OCI-M1 (cell line): ENCODE results near the gene PLPPR5.
"Not testable (repeated sequence)": the region's sequence is repeated elsewhere in the genome, so short reads cannot be mapped to it uniquely, and the experiment has no call there.

Experiments
- DNase-seq: peaks from one replicate; lab custom pipeline; 2025; lab: John Stamatoyannopoulos, UW

PLPPR5 gene

DNA sequence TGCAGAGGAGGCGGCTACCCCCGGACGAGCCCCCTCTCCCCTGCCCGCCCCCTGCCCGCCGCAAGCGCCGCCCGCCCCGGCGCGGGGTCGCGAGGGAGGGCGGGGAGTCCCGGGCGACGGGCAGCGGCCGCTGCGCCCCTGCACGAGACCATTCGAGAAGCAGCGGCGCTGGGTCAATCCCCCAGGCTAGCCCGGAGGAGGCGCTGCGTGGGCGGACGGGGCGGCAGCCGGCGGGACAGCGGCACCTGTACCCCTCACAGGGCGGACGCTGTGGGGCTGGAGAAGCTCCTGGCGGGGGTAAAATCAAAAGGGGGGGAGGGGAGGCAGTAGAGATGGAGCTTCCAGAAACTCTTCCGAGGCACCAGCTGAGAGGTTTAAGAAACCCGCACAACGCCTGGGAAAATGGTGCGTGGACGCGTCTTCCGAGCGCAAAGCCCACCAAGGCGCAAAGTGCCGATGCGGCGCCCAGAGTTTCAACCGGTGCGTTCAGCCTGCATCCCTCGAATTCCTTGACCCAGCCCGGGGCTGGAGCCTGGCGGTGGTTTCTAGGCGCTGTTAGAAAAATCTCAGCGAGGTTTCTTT lies at the start of gene PLPPR5:
Gene PLPPR5, minus strand, starts transcription at position 1 of the 582 bp plus-strand sequence. CDS start 190 bp downstream, outside the sequence.
- no peak for DNase-seq

GRCh38 chr1:99051611-99052283 lies 47.1 kb upstream of the PLPPR5 start:
- no peak for DNase-seq

DNA sequence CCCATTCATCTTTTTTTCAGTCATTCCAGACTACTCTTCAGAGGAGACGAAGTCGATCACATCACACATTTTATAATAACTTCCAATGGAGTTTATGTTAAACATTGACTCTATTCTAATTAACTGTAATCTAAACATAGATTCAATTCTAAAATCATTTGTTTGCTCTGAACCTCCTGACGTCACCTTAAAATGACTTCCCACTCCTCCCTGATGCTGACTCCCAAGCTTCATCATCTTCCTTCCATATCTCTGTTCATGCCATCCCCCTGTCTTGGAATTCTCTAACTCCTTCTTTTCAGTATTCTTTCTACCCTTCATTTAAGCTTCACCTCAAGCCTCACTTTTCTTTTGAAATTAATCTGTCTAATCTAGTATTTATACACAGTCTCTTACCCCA lies 45.1 kb upstream of the PLPPR5 start:
- DNase-seq, result peak; percentile 10

DNA sequence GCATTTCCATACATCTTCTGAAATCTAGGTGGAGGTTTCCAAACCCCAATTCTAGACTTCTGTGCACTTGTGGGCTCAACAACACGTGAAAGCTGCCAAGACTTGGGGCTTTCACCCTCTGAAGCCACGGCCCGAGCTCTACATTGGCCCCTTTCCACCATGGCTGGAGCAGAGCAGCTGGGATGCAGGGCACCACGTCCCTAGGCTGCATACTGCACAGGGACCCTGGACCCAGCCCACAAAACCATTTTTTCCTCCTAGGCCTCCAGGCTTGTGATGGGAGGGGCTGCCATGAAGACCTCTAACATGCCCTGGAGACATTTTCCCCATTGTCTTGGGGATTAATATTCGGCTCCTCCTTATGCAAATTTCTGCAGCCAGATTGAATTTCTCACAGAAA lies 32.1 kb upstream of the PLPPR5 start:
- not testable (repeated sequence) for DNase-seq

DNA sequence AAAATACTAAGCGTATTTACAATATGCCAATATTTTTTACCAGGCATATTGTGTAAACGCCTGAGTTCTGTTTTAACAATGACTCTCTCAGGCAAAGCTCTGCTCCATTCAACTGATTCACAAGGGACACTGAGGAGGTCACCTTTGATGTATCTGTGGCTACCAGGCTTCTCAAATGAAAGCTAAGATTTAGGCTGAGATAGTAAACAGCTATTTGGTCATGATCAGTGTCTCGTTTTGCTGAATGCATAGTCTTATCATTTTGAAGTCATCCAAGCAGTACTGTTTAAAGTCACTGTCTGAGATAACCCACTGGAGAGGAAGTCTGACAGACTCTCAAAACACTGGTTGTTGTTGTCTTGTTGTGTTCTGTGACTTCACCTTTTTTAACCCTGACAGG lies 13.7 kb upstream of the PLPPR5 start:
- peak; percentile 21 for DNase-seq

GRCh38 chr1:99017655-99018054 lies 13.0 kb upstream of the PLPPR5 start:
- no peak for DNase-seq

DNA sequence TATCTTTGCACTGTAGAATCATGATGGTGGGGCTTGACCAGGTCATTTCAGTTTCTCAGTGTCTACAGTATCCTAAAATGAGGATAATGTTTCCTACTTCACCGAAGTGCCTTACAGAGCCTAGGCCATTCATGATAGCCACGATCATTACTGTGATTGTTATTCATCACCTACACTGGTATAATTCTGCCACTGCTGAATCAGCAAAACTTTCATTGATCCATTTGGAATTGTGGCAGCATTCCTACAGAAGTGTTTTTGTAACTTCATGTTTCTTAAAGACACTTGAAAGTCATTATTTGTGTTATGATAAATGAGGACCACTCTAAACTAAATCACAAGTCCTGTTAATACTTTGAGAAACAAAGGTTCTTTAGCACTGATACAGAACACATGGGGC lies 6.0 kb upstream of the PLPPR5 start:
- DNase-seq, result no peak

DNA sequence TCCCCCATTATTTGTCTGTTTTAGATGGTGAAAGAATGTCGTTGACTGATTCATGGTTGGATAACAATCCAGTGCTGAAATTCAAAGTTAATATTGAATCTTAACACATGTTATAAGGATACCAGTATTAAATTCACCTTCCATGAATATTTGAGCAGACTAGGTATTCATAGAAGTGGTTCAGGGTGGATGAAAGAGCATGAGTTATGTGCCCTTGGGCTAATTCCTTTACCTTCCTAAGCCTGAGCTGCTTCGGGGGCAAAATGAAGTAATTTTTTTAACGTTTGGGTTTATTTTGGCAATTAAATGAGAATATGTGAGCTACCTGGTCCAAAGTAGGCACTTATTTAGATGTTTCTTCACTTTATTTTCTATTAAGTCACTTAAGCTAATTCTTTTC lies 2.7 kb upstream of the PLPPR5 start:
- DNase-seq, result no peak

DNA sequence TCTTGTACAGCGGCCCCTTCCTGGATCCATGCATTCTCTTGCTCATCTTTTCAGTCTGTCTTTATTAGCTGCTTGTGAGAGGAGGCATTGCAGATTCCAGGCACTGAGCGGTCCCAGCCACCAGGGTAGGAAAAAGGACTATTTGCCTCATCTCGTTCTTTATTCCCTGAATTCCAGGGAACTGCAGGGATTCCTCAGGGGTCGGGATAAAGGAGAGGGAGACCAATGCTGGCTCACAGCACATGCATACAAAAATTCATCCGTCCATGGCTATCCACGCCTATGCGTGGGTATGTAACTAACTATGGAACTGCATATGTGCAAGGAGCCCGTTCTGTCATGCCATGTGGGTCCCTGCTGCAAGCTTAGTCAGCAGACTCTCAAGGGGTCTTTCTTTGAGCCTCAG lies 879 bp upstream of the PLPPR5 start:
- no peak for DNase-seq

GRCh38 chr1:99004254-99004860 lies 304 bp downstream of the PLPPR5 start:
- DNase-seq, result no peak

DNA sequence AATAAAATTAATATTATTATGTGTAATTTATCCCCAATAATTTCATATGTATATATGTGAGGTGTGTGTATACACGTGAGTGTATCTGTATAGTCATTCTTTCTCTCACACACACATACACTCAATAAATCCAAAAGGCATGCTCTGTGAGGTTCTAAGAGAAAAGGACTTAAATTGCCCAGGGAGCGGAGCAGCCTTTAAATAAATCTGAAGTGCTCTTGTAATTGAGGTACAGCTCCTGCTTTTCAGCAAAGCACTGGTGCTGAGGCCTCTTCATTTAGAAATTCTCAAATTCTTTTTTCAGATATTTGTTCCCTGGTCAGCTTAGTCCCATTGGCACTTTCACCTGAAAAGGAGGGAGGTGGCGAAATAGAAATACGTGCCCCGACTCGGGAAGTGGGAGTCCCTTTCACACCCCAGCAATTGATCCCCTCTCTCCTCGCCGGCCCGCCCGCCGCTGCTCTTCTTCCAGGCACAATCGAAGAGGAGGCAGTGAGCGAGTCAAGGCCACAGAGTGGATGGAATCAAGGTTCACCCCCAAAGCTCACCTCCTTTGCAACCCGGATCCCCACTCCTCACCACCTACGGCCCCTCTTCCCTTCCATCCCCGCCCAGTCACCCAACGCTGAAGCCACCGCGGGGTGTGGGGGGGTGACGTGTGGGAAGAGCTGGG lies 944 bp downstream of the PLPPR5 start:
- DNase-seq, result no peak

DNA sequence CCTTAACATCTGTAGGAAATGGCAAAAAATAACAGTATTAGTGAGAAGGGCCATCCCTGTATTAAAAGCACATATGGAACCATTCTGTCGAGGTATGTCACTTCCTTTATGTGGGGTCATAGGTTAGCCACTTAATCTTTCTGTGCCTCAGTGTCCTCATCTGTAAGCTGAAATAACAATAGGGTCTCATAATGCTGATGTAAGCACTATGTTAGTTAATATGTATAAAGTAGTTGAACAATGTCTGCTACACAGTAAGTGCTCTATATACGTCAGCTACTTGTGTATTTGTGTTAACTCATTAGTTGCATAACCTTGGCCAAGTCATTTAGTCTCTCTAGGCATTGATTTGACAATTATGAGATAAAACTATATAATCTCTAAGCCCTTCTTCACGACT lies 11.8 kb downstream of the PLPPR5 start:
- DNase-seq, result peak; percentile 4

DNA sequence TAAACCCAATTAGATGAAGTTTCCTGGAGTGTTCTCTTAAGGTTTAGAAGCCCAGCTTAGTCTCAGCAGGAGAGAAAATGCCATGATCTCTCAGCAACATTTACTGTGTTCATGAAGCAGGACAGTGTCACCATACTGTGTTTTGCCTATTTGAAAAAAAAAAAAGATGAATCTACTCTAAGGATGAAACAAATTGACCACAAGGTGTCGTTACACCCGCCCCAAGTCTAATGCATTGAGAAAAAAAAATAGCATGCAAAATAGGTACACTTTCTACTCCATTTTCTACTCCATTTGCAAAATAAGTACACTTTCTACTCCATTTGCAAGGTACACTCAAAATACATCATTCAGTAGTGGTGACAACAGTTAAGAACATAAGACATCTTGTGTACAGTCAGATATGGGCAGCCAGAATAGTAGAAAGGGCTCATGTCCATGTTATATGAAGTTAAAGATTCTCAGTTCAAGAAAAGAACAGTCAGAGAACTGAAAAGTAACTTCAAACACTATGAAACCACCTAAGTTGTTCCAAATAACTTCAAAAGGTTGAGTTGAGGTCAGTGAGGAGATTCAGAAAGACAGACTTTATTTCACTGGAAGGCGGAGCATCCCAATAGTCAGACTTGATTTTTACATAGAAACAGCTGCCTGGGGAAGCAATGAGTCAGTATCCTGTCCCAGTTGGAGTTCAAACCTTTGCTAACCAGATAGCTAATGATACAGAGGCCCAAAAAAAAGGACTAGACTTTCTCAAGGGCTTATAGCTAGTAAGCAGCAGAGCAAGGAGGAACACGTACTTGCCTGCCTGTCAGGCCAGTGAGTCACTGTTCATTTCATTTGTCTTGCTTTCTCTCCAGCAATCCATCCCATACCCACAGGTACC lies 13.3 kb downstream of the PLPPR5 start:
- DNase-seq, result peak; percentile 66

DNA sequence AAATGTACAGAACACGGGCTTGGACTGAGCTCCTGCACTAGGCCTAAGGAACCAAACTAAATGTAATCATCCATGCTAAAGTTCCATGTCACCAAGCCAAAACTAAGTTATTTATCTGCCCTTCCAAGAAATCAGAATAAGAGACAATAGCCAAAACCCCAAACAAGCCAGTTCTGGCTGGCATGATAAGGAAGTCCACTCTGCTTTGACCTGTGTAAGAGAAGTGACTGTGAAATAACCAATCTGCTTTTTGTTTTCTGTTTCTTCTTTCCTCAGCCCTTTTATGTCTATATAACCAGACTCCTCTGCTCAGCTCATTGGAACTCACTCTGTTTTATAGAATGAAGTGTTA lies 15.1 kb downstream of the PLPPR5 start:
- DNase-seq, result peak; percentile 93

DNA sequence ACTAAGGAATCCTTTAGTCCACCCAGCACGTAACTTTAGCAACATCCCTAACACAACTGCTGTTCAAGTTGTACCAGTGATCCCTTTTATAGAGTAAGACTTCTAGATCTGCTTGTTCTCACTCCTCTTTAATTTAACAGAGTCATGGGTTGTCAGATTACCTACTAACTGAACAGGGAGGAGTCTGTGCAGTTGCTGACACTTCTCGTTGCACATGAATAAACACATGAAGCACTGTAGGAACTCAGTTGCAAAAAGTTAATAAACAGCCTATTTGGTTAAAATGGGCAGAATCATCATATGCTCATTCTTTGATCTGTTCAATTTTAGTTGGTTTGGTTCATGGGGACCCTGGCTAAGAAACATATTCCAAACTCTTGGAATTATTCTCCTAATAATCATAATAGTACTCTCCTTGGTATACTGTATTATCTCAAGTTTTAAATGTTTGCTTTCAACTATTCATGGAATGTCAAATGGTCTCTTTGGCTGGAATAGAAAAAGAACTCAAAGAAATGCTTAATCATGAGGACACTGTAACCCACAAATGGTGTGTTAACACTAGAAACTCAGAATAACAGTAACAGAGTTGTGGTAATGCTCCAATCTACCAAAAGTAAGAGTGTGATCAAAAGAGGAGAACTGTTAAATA lies 15.6 kb downstream of the PLPPR5 start:
- DNase-seq, result peak; percentile 27

- DNase-seq, result no peak
Measured at GRCh38 chr1:98985687-98986086, 19.0 kb downstream of the PLPPR5 start.

- peak; percentile 14 for DNase-seq
Measured at GRCh38 chr1:98981917-98982513, 22.6 kb downstream of the PLPPR5 start.

DNA sequence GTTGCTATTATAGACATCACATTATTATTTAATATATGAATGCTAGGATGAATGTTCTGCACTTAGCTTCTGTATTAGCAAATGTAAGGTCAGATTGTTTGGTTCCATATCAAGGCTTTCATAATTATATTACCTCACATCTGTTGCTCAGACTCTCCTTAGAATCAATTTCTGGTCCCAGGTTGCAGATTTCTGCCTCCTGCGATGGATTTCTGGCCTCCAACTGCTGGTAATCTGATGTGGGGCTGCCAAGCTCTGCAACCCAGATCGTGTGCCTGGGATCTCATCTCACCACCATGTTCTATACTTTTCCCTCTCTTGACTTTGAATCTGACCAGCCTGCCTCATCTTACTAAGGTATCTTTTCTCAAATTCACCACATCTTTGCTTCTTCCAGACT lies 25.2 kb downstream of the PLPPR5 start:
- DNase-seq, result no peak

DNA sequence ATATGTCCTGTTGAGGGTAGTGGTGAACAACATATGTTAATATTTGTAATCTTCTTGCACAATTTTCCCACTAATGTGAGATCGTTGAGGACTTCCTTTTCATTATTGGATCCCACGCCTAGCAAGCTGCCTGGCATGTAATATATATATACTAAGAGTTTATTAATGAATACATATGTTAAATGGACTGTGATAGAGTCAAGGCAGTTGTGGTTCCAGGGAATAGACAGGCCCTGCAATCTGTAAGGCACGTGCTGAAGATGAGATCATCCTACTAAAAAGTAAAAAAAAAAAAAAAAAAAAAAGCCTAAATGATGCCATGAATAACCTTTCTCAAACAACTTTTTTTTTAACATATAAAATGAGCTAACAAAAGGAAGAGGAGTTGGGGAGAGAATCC lies 28.9 kb downstream of the PLPPR5 start:
- DNase-seq, result no peak

- no peak for DNase-seq
Measured at GRCh38 chr1:98975113-98975512, 29.5 kb downstream of the PLPPR5 start.

DNA sequence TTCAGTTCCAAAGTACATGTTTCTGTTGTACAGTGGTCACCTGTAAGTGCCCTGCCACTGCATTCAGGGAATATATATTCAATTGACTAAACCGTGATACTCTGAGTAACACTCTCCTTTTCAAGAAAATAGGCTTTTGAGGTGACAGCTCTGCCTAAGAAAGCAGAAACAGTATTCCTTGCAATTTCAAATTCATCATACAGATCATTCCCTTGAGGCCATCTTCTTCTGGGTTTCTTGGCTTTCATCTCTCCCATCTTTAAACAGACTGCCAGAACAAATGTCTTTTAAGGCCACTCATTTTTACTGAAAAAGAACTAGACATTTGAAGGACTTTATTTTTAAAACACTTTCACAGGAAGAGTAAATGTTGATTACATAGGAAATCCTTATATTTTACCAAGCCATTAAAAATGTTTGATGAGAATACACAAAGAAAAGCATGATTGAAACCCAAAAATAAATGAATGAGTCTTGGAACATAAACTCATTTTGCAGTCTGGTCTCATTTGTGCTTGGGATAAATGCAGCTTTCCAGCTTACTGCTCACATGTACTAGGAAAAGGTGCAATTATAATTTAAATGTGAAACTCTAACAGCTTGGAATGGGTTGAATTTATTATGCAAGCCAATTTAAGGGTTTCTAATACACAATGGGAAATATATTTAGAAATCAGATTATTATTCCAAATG lies 34.7 kb downstream of the PLPPR5 start:
- DNase-seq, result no peak
